ENCODE results near the gene NEURL3.

NEURL3 gene

GRCh38 chr2:96526615-96527285, 21.6 kb upstream of the NEURL3 start:
- Histone ChIP-seq H3K9me3 (ENCODE audit: control insufficient read depth, insufficient read depth, low read depth, low read length) (no peaks in the 10 kb centered on the region), H3K4me3 (ENCODE audit: low read depth, low read length) (no peak overlapping the region), H3K4me1 (ENCODE audit: control insufficient read depth, insufficient read depth, low read length) (peaks cover 9% of the 10 kb centered on the region), H3K27ac (ENCODE audit: extremely low read depth, low read depth, low read length) (no peak overlapping the region), H3K36me3 (ENCODE audit: control insufficient read depth in 2 of 2, insufficient read depth in 1 of 2, low read length in 2 of 2) (no peaks in the 10 kb centered on the region)
- ChIA-PET CTCF (no interaction called here), POLR2A (no interaction called here)
- TF ChIP-seq BCL11B (tag by site-specific recombination; IDR thresholded peaks at IDR 0.05; ENCODE audit: low read depth) (0 out of 2 replicates have a peak, but pooled peaks have one; percentile 44), HOXA7 (CRISPR knock-in tag; IDR thresholded peaks at IDR 0.05; ENCODE audit: borderline replicate concordance) (no peak)

DNA sequence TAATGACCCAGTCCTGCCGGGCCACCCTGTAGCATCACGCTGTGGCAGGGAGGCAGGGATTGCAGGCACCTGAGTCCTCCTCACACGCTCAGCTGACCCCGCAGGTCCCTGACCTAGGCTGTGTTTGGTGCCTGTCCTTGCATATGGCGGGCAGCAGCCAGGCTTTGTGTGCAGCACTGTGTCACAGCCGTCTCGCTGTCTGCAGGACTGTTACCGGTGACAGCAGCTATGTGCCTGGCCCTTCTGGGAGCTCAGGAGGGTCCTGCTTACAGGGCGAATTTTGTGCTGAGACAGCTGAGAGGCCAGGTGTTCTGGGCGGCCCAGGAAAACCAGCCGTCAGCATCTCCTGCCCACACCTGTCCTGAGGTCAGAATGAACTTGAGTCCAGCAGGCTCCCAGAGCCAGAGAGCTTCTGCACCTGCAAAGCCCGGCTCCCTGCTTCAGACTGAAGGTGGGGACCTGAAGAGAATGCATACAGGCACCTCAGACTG, 21.0 kb upstream of the NEURL3 start:
- peaks cover 4% of the 10 kb centered on the region for H3K4me1 ChIP-seq (ENCODE audit: control insufficient read depth, insufficient read depth, low read length)
- ChIA-PET CTCF (no interaction called here), POLR2A (no interaction called here)
- no peak for TF ChIP-seq ZNF501 (tag by site-specific recombination; IDR thresholded peaks at IDR 0.05)
- TF ChIP-seq, protein P1, sequence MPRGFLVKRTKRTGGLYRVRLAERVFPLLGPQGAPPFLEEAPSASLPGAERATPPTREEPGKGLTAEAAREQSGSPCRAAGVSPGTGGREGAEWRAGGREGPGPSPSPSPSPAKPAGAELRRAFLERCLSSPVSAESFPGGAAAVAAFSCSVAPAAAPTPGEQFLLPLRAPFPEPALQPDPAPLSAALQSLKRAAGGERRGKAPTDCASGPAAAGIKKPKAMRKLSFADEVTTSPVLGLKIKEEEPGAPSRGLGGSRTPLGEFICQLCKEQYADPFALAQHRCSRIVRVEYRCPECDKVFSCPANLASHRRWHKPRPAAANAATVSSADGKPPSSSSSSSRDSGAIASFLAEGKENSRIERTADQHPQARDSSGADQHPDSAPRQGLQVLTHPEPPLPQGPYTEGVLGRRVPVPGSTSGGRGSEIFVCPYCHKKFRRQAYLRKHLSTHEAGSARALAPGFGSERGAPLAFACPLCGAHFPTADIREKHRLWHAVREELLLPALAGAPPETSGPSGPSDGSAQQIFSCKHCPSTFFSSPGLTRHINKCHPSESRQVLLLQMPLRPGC (tag by site-specific recombination; IDR thresholded peaks at IDR 0.05): no peak
- TF ChIP-seq ZNF138 (tag by site-specific recombination; IDR thresholded peaks at IDR 0.05; ENCODE audit: borderline replicate concordance): no peak
- TF ChIP-seq, protein P2, sequence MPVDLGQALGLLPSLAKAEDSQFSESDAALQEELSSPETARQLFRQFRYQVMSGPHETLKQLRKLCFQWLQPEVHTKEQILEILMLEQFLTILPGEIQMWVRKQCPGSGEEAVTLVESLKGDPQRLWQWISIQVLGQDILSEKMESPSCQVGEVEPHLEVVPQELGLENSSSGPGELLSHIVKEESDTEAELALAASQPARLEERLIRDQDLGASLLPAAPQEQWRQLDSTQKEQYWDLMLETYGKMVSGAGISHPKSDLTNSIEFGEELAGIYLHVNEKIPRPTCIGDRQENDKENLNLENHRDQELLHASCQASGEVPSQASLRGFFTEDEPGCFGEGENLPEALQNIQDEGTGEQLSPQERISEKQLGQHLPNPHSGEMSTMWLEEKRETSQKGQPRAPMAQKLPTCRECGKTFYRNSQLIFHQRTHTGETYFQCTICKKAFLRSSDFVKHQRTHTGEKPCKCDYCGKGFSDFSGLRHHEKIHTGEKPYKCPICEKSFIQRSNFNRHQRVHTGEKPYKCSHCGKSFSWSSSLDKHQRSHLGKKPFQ (tag by site-specific recombination; IDR thresholded peaks at IDR 0.05): no peak
- TF ChIP-seq ZNF274 (IDR thresholded peaks at IDR 0.05; ENCODE audit: low read length): no peak
- TF ChIP-seq ZNF274 (tag by site-specific recombination; IDR thresholded peaks at IDR 0.05; ENCODE audit: borderline replicate concordance): no peak
- TF ChIP-seq ZNF157 (tag by site-specific recombination; IDR thresholded peaks at IDR 0.05): no peak
- TF ChIP-seq ZBTB8A (tag by site-specific recombination; IDR thresholded peaks at IDR 0.05): no peak
- no peak for TF ChIP-seq MYNN (tag by site-specific recombination; IDR thresholded peaks at IDR 0.05; ENCODE audit: borderline replicate concordance)
- no peak for TF ChIP-seq ZNF624 (tag by site-specific recombination; IDR thresholded peaks at IDR 0.05)
- TF ChIP-seq, protein P3, sequence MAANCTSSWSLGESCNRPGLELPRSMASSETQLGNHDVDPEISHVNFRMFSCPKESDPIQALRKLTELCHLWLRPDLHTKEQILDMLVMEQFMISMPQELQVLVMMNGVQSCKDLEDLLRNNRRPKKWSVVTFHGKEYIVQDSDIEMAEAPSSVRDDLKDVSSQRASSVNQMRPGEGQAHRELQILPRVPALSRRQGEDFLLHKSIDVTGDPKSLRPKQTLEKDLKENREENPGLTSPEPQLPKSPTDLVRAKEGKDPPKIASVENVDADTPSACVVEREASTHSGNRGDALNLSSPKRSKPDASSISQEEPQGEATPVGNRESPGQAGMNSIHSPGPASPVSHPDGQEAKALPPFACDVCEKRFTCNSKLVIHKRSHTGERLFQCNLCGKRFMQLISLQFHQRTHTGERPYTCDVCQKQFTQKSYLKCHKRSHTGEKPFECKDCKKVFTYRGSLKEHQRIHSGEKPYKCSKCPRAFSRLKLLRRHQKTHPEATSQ (tag by site-specific recombination; IDR thresholded peaks at IDR 0.05): no peak
- TF ChIP-seq ZNF529 (tag by site-specific recombination; IDR thresholded peaks at IDR 0.05; ENCODE audit: insufficient replicate concordance): no peak
- no peak for TF ChIP-seq ZNF837 (tag by site-specific recombination; IDR thresholded peaks at IDR 0.05)
- TF ChIP-seq GLIS2 (tag by site-specific recombination; IDR thresholded peaks at IDR 0.05): no peak
- H3K4me3 ChIP-seq (ENCODE audit: low read depth, low read length): no peak overlapping the region
- H3K9me3 ChIP-seq (ENCODE audit: control insufficient read depth, insufficient read depth, low read depth, low read length): no peaks in the 10 kb centered on the region
- no peak overlapping the region for H3K27ac ChIP-seq (ENCODE audit: extremely low read depth, low read depth, low read length)
- no peaks in the 10 kb centered on the region for H3K36me3 ChIP-seq (ENCODE audit: control insufficient read depth in 2 of 2, insufficient read depth in 1 of 2, low read length in 2 of 2)

GRCh38 chr2:96525211-96525507, 20.0 kb upstream of the NEURL3 start:
- no peak overlapping the region for H3K4me3 ChIP-seq (ENCODE audit: low read depth, low read length)
- no peaks in the 10 kb centered on the region for H3K9me3 ChIP-seq (ENCODE audit: control insufficient read depth, insufficient read depth, low read depth, low read length)
- POLR2A ChIA-PET: no interaction called here
- H3K27ac ChIP-seq (ENCODE audit: extremely low read depth, low read depth, low read length): no peak overlapping the region
- no peaks in the 10 kb centered on the region for H3K4me1 ChIP-seq (ENCODE audit: control insufficient read depth, insufficient read depth, low read length)
- CTCF ChIA-PET: no interaction called here
- H3K36me3 ChIP-seq (ENCODE audit: control insufficient read depth in 2 of 2, insufficient read depth in 1 of 2, low read length in 2 of 2): no peaks in the 10 kb centered on the region
- TF ChIP-seq, protein P4, sequence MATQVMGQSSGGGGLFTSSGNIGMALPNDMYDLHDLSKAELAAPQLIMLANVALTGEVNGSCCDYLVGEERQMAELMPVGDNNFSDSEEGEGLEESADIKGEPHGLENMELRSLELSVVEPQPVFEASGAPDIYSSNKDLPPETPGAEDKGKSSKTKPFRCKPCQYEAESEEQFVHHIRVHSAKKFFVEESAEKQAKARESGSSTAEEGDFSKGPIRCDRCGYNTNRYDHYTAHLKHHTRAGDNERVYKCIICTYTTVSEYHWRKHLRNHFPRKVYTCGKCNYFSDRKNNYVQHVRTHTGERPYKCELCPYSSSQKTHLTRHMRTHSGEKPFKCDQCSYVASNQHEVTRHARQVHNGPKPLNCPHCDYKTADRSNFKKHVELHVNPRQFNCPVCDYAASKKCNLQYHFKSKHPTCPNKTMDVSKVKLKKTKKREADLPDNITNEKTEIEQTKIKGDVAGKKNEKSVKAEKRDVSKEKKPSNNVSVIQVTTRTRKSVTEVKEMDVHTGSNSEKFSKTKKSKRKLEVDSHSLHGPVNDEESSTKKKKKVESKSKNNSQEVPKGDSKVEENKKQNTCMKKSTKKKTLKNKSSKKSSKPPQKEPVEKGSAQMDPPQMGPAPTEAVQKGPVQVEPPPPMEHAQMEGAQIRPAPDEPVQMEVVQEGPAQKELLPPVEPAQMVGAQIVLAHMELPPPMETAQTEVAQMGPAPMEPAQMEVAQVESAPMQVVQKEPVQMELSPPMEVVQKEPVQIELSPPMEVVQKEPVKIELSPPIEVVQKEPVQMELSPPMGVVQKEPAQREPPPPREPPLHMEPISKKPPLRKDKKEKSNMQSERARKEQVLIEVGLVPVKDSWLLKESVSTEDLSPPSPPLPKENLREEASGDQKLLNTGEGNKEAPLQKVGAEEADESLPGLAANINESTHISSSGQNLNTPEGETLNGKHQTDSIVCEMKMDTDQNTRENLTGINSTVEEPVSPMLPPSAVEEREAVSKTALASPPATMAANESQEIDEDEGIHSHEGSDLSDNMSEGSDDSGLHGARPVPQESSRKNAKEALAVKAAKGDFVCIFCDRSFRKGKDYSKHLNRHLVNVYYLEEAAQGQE (tag by site-specific recombination; IDR thresholded peaks at IDR 0.05): no peak
- TF ChIP-seq ZNF585B (tag by site-specific recombination; IDR thresholded peaks at IDR 0.05): no peak
- TF ChIP-seq, protein P5, sequence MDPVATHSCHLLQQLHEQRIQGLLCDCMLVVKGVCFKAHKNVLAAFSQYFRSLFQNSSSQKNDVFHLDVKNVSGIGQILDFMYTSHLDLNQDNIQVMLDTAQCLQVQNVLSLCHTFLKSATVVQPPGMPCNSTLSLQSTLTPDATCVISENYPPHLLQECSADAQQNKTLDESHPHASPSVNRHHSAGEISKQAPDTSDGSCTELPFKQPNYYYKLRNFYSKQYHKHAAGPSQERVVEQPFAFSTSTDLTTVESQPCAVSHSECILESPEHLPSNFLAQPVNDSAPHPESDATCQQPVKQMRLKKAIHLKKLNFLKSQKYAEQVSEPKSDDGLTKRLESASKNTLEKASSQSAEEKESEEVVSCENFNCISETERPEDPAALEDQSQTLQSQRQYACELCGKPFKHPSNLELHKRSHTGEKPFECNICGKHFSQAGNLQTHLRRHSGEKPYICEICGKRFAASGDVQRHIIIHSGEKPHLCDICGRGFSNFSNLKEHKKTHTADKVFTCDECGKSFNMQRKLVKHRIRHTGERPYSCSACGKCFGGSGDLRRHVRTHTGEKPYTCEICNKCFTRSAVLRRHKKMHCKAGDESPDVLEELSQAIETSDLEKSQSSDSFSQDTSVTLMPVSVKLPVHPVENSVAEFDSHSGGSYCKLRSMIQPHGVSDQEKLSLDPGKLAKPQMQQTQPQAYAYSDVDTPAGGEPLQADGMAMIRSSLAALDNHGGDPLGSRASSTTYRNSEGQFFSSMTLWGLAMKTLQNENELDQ (tag by site-specific recombination; IDR thresholded peaks at IDR 0.05; ENCODE audit: low read depth): no peak
- TF ChIP-seq, protein P2 (tag by site-specific recombination; IDR thresholded peaks at IDR 0.05): no peak

Measured in HEK293 (cell line).